A673 (cell line): ENCODE measurements around the gene MAML2.

Experiments used
- EZH2 ChIP-seq: fragments of 200-600 bp; sonication (generic); IDR thresholded peaks from 2 replicates; pipeline ENCODE4 v1.6.1; 2017; ENCODE audit warnings: borderline replicate concordance, low read depth, mild to moderate bottlenecking, mixed read lengths, antibody characterized with exemption, low read length; ENCODE audit not compliant: poor library complexity, severe bottlenecking
- TF ChIP-seq, protein P1 (sequence below): fragments of 300-800, 200-600 bp; sonication (generic); conservative IDR thresholded peaks from 2 replicates; pipeline ENCODE4 v1.5.1; 2017; ENCODE audit warnings: low read depth, mild to moderate bottlenecking, antibody characterized with exemption, low read length, moderate library complexity, mixed read lengths

DNA sequence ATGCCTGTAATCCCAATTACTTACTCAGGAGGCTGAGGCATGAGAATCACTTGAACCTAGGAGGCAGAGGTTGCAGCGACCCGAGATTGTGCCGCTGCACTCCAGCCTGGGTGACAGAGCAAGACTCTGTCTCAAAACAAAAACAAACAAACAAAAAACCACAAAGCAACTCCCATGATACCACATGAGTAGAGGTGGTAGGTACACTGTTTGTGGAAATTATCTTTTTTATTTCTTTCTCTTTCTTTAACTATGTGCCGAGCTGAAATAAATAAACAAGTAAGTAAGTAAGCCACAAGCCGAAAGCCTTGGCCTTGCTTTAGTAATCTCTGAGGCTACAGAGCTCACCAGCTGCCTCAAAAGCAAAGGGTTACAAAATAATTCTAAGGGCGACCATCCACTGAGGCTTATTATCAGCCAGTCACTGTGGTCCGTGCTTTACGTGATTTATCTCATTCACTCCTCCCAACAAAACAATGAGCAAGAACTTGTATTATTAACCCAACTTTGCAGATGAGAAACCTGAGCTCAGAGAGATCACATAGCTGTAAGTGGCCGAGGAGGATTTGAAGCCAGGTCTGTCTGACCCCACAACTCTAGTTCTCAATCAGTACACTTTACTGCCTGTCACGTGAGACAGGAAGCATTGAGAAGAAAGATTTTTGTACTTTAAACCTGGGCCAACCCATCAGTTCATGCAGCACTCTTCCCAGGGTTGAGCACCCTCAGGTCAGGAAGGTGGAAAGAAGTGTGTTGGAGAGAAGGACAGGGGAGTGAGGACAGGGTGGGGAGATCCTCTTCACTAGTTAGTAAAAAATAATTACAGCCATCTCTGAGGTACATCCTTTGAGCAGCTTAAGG, 349.3 kb downstream of the MAML2 start:
- TF ChIP-seq, protein P1, sequence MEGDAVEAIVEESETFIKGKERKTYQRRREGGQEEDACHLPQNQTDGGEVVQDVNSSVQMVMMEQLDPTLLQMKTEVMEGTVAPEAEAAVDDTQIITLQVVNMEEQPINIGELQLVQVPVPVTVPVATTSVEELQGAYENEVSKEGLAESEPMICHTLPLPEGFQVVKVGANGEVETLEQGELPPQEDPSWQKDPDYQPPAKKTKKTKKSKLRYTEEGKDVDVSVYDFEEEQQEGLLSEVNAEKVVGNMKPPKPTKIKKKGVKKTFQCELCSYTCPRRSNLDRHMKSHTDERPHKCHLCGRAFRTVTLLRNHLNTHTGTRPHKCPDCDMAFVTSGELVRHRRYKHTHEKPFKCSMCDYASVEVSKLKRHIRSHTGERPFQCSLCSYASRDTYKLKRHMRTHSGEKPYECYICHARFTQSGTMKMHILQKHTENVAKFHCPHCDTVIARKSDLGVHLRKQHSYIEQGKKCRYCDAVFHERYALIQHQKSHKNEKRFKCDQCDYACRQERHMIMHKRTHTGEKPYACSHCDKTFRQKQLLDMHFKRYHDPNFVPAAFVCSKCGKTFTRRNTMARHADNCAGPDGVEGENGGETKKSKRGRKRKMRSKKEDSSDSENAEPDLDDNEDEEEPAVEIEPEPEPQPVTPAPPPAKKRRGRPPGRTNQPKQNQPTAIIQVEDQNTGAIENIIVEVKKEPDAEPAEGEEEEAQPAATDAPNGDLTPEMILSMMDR = no peak
- no peak for TF ChIP-seq EZH2
